ENCODE results near the gene RPL13.
"Not testable (repeated sequence)": the region's sequence is repeated elsewhere in the genome, so short reads cannot be mapped to it uniquely, and the experiment has no call there.

RPL13 gene

GRCh38 chr16:89561142-89561883 lies 831 bp downstream of the RPL13 start:
- FAIRE-seq (no peak), DNase-seq (ENCODE audit: extremely low spot score, insufficient read length, low read depth) (no peak)

- no peak for DNase-seq (ENCODE audit: extremely low spot score, insufficient read length, low read depth)
- FAIRE-seq, result no peak
Measured at GRCh38 chr16:89561884-89562599, 1.6 kb downstream of the RPL13 start.

- FAIRE-seq, result no peak
Measured at GRCh38 chr16:89562939-89563338, 2.5 kb downstream of the RPL13 start.

GRCh38 chr16:89563639-89564392 lies 3.3 kb downstream of the RPL13 start:
- no peak for FAIRE-seq
- no peak for DNase-seq (ENCODE audit: extremely low spot score, insufficient read length, low read depth)

More at GRCh38 chr16:89562939-89563338, 2.5 kb downstream of the RPL13 start:
- no peak for DNase-seq (ENCODE audit: extremely low spot score, insufficient read length, low read depth)

- no peak for DNase-seq (ENCODE audit: extremely low spot score, insufficient read length, low read depth)
- FAIRE-seq, result no peak
Measured at GRCh38 chr16:89564476-89565255, 4.2 kb downstream of the RPL13 start.

GRCh38 chr16:89565256-89565505 lies 4.7 kb downstream of the RPL13 start:
- FAIRE-seq, result no peak

GRCh38 chr16:89565506-89566372 lies 5.3 kb downstream of the RPL13 start:
- no peak for DNase-seq (ENCODE audit: extremely low spot score, insufficient read length, low read depth)
- no peak for FAIRE-seq

More at GRCh38 chr16:89565256-89565505, 4.7 kb downstream of the RPL13 start:
- DNase-seq (ENCODE audit: extremely low spot score, insufficient read length, low read depth), result no peak

- no peak for DNase-seq (ENCODE audit: extremely low spot score, insufficient read length, low read depth)
- no peak for FAIRE-seq
Measured at GRCh38 chr16:89567656-89568594, 7.4 kb downstream of the RPL13 start.

GRCh38 chr16:89569506-89570341 lies 9.2 kb downstream of the RPL13 start:
- FAIRE-seq (no peak), DNase-seq (ENCODE audit: extremely low spot score, insufficient read length, low read depth) (no peak)

GRCh38 chr16:89570342-89570923 lies 10.0 kb downstream of the RPL13 start:
- FAIRE-seq (no peak), DNase-seq (ENCODE audit: extremely low spot score, insufficient read length, low read depth) (no peak)

GRCh38 chr16:89570983-89571598 lies 10.6 kb downstream of the RPL13 start:
- not testable (repeated sequence) for FAIRE-seq; DNase-seq (ENCODE audit: extremely low spot score, insufficient read length, low read depth)

- no peak for FAIRE-seq
- DNase-seq (ENCODE audit: extremely low spot score, insufficient read length, low read depth), result no peak
Measured at GRCh38 chr16:89571636-89572035, 11.2 kb downstream of the RPL13 start.

GRCh38 chr16:89572073-89572484 lies 11.6 kb downstream of the RPL13 start:
- DNase-seq (ENCODE audit: extremely low spot score, insufficient read length, low read depth), result no peak

GRCh38 chr16:89572485-89573205 lies 12.2 kb downstream of the RPL13 start:
- FAIRE-seq (no peak), DNase-seq (ENCODE audit: extremely low spot score, insufficient read length, low read depth) (no peak)

More at GRCh38 chr16:89572073-89572484, 11.6 kb downstream of the RPL13 start:
- peak; percentile 72 for FAIRE-seq

- DNase-seq (ENCODE audit: extremely low spot score, insufficient read length, low read depth), result no peak
- FAIRE-seq, result no peak
Measured at GRCh38 chr16:89573826-89574680, 13.6 kb downstream of the RPL13 start.
